T-helper 2 cell (primary cell): ENCODE measurements around the gene VENTX.

Source experiments
- DNase-seq, 5 experiments: peaks; one replicate each; pipeline versions ENCODE4 v3.0.0 to v3.0.0-alpha.2; 2012 to 2022

Gene VENTX

GRCh38 chr10:133202778-133203651, 34.6 kb upstream of the VENTX start:
- DNase-seq: no peak

GRCh38 chr10:133203652-133204195, 33.9 kb upstream of the VENTX start:
- no peak for DNase-seq

- DNase-seq: no peak
Observed at GRCh38 chr10:133204226-133205015, 33.2 kb upstream of the VENTX start.

- DNase-seq: no peak
Observed at GRCh38 chr10:133205146-133205545, 32.5 kb upstream of the VENTX start.

GRCh38 chr10:133206356-133207040, 31.2 kb upstream of the VENTX start:
- DNase-seq: no peak

- no peak for DNase-seq
Observed at GRCh38 chr10:133207041-133207600, 30.5 kb upstream of the VENTX start.

- no peak for DNase-seq
Observed at GRCh38 chr10:133207627-133208026, 30.0 kb upstream of the VENTX start.

GRCh38 chr10:133208466-133208865, 29.2 kb upstream of the VENTX start:
- DNase-seq: no peak

- no peak for DNase-seq
Observed at GRCh38 chr10:133209117-133209516, 28.5 kb upstream of the VENTX start.

- DNase-seq: no peak
Observed at GRCh38 chr10:133209641-133210040, 28.0 kb upstream of the VENTX start.

- peak in 1 of 5 experiments; percentile 42 for DNase-seq
Observed at GRCh38 chr10:133210398-133211140, 27.1 kb upstream of the VENTX start.

GRCh38 chr10:133211141-133211830, 26.4 kb upstream of the VENTX start:
- no peak for DNase-seq

GRCh38 chr10:133211959-133212852, 25.4 kb upstream of the VENTX start:
- DNase-seq: no peak

GRCh38 chr10:133212853-133213494, 24.7 kb upstream of the VENTX start:
- no peak for DNase-seq

GRCh38 chr10:133213641-133214467, 23.8 kb upstream of the VENTX start:
- no peak for DNase-seq

- DNase-seq: no peak
Observed at GRCh38 chr10:133214468-133215410, 22.9 kb upstream of the VENTX start.

GRCh38 chr10:133215586-133215985, 22.1 kb upstream of the VENTX start:
- DNase-seq: no peak
